H9 (cell line): ENCODE data around the gene ABCB6. TPM values are rescaled to one million over a fixed set of nuclear protein-coding genes. Genes with fewer than 3 reads are reported as not detected.
A peak's percentile ranks its signal among the peaks of the same experiment; 100 is the strongest.

Source experiments
- DNase-seq: peaks from one replicate; pipeline ENCODE4 v3.0.0-alpha.2; 2017
- H2AFZ ChIP-seq: one replicate; pipeline ENCODE4 v1.6.1; 2013; ENCODE audit warnings: mild to moderate bottlenecking, low read length, control low read depth, moderate library complexity
- H2AK5ac ChIP-seq: 2 replicates; pipeline ENCODE4 v1.6.1; 2013; ENCODE audit warnings: low read length, control low read depth, mixed read lengths; ENCODE audit not compliant: insufficient read length
- H2BK120ac ChIP-seq: one replicate; pipeline ENCODE4 v1.6.1; 2013; ENCODE audit warnings: low read depth, mild to moderate bottlenecking, low read length, control low read depth, inconsistent platforms; ENCODE audit not compliant: poor library complexity, severe bottlenecking
- H2BK12ac ChIP-seq: 2 replicates; pipeline ENCODE4 v1.6.1; 2013; ENCODE audit warnings: low read length, control low read depth, mixed read lengths, low read depth; ENCODE audit not compliant: insufficient read length
- H2BK15ac ChIP-seq: 2 replicates; pipeline ENCODE4 v1.6.1; 2013; ENCODE audit warnings: low read depth, low read length, control low read depth
- H2BK20ac ChIP-seq: one replicate; pipeline ENCODE4 v1.6.1; 2013; ENCODE audit warnings: low read depth, mild to moderate bottlenecking, low read length, control low read depth, inconsistent platforms; ENCODE audit not compliant: poor library complexity, severe bottlenecking
- H2BK5ac ChIP-seq: 2 replicates; pipeline ENCODE4 v1.6.1; 2013; ENCODE audit warnings: low read length, control low read depth, mixed read lengths; ENCODE audit not compliant: insufficient read length
- H3K14ac ChIP-seq: 2 replicates; pipeline ENCODE4 v1.6.1; 2013; ENCODE audit warnings: low read length, control low read depth; ENCODE audit not compliant: insufficient read depth
- H3K18ac ChIP-seq: 2 replicates; pipeline ENCODE4 v1.6.1; 2013; ENCODE audit warnings: low read depth, mild to moderate bottlenecking, mixed read lengths, low read length, control low read depth; ENCODE audit not compliant: insufficient read length
- H3K23ac ChIP-seq: 2 replicates; pipeline ENCODE4 v1.6.1; 2013; ENCODE audit warnings: low read length, control low read depth, mixed read lengths, low read depth; ENCODE audit not compliant: insufficient read length
- H3K23me2 ChIP-seq: 2 replicates; pipeline ENCODE4 v1.6.1; 2013; ENCODE audit warnings: low read depth, mild to moderate bottlenecking, mixed read lengths, low read length, control low read depth; ENCODE audit not compliant: insufficient read length, poor library complexity, severe bottlenecking
- H3K27ac ChIP-seq: 2 replicates; pipeline ENCODE4 v1.5.1; 2013; ENCODE audit warnings: low read length, control low read depth, mixed read lengths, low read depth; ENCODE audit not compliant: insufficient read length
- H3K27me3 ChIP-seq: 2 replicates; pipeline ENCODE4 v1.6.1; 2013; ENCODE audit warnings: low read length, control low read depth, inconsistent platforms; ENCODE audit not compliant: insufficient read depth
- H3K4ac ChIP-seq: 2 replicates; pipeline ENCODE4 v1.6.1; 2013; ENCODE audit warnings: low read depth, mild to moderate bottlenecking, control low read depth, inconsistent platforms, low read length, moderate library complexity
- H3K4me1 ChIP-seq: 2 replicates; pipeline ENCODE4 v1.6.1; 2013; ENCODE audit warnings: low read length, control low read depth, inconsistent platforms; ENCODE audit not compliant: insufficient read depth
- H3K4me2 ChIP-seq: 2 replicates; pipeline ENCODE4 v1.6.1; 2013; ENCODE audit warnings: low read length, control low read depth, mixed read lengths; ENCODE audit not compliant: insufficient read length, insufficient read depth
- H3K56ac ChIP-seq: 2 replicates; pipeline ENCODE4 v1.6.1; 2013; ENCODE audit warnings: low read depth, mild to moderate bottlenecking, mixed read lengths, low read length, control low read depth; ENCODE audit not compliant: insufficient read length
- H3K79me1 ChIP-seq: 2 replicates; pipeline ENCODE4 v1.6.1; 2013; ENCODE audit warnings: low read depth, mild to moderate bottlenecking, moderate library complexity, low read length, control low read depth, inconsistent platforms; ENCODE audit not compliant: insufficient read depth, poor library complexity, severe bottlenecking
- H3K79me2 ChIP-seq: 2 replicates; pipeline ENCODE4 v1.6.1; 2013; ENCODE audit warnings: low read length, control low read depth, inconsistent platforms; ENCODE audit not compliant: insufficient read depth
- H3K9ac ChIP-seq: 2 replicates; pipeline ENCODE4 v1.6.1; 2013; ENCODE audit warnings: low read length, control low read depth, mixed read lengths; ENCODE audit not compliant: insufficient read length; ENCODE audit errors: extremely low read depth
- H3K9me3 ChIP-seq: one replicate; pipeline ENCODE4 v1.6.1; 2013; ENCODE audit warnings: low read depth, low read length, inconsistent platforms; ENCODE audit not compliant: control insufficient read depth
- H3T11ph ChIP-seq: one replicate; pipeline ENCODE4 v1.6.1; 2013; ENCODE audit warnings: mild to moderate bottlenecking, low read length, control low read depth, inconsistent platforms
- H4K20me1 ChIP-seq: one replicate; pipeline ENCODE4 v1.6.1; 2013; ENCODE audit not compliant: control insufficient read depth, insufficient read length, insufficient read depth
- H4K5ac ChIP-seq: 2 replicates; pipeline ENCODE4 v1.6.1; 2013; ENCODE audit warnings: low read depth, mild to moderate bottlenecking, mixed read lengths, low read length, control low read depth; ENCODE audit not compliant: insufficient read length
- H4K8ac ChIP-seq: replicated peaks from 2 replicates; pipeline ENCODE4 v1.6.1; 2013; ENCODE audit warnings: low read length, control low read depth, mixed read lengths, low read depth; ENCODE audit not compliant: insufficient read length
- H4K91ac ChIP-seq: 2 replicates; pipeline ENCODE4 v1.6.1; 2013; ENCODE audit warnings: low read depth, mild to moderate bottlenecking, moderate library complexity, mixed read lengths, low read length, control low read depth; ENCODE audit not compliant: insufficient read length
- H3K27ac Mint-ChIP-seq, 3 experiments: 2 replicates in 2 of 3; 3 replicates in 1 of 3; pipeline ENCODE4 v1.8.0; 2020 to 2021; ENCODE audit warnings: mixed read lengths in 3 of 3, mild to moderate bottlenecking in 1 of 3, moderate library complexity in 1 of 3
- H3K27me3 Mint-ChIP-seq: 2 replicates; pipeline ENCODE4 v1.8.0; 2021; ENCODE audit warnings: low read depth, mild to moderate bottlenecking, moderate library complexity, mixed read lengths
- H3K36me3 Mint-ChIP-seq, 3 experiments: 2 replicates in 2 of 3; 3 replicates in 1 of 3; pipeline ENCODE4 v1.8.0; 2020 to 2021; ENCODE audit warnings: low read depth in 3 of 3, mixed read lengths in 3 of 3; ENCODE audit not compliant: insufficient read depth in 1 of 3
- H3K4me1 Mint-ChIP-seq, 2 experiments: 2 replicates each; pipeline ENCODE4 v1.8.0; 2020; ENCODE audit warnings: mixed read lengths in 2 of 2
- H3K4me3 Mint-ChIP-seq, 2 experiments: 2 replicates in 1 of 2; 3 replicates in 1 of 2; pipeline ENCODE4 v1.8.0; 2020 to 2021; ENCODE audit warnings: mild to moderate bottlenecking in 2 of 2, mixed read lengths in 2 of 2, moderate library complexity in 1 of 2
- H3K9me3 Mint-ChIP-seq, 2 experiments: 2 replicates in 1 of 2; 3 replicates in 1 of 2; pipeline ENCODE4 v1.8.0; 2020; ENCODE audit warnings: mild to moderate bottlenecking in 2 of 2, mixed read lengths in 2 of 2, moderate library complexity in 1 of 2
- WGBS: extraction: QIAGEN DNeasy Blood & Tissue Kit; methylation state at CpG from one replicate; pipeline ENCODE4 v1.1.7; 2013; ENCODE audit warnings: missing lambda C conversion rate, low lambda C conversion rate, mixed read lengths; ENCODE audit not compliant: insufficient read length; ENCODE audit errors: extremely low coverage; 5-methylcytosine and 5-hydroxymethylcytosine counted together
- total RNA-seq: library from RNA; stranded (reverse); gene quantifications from 2 replicates; pipeline ENCODE4 v1.2.1, GENCODE V29; 2021
- TF ChIP-seq, protein P1 (sequence below): fragments of 200-600 bp; sonication (generic); conservative IDR thresholded peaks from 3 replicates; pipeline ENCODE4 v1.8.0; 2021; ENCODE audit warnings: antibody characterized with exemption, mild to moderate bottlenecking

The ABCB6 gene
- total RNA-seq, 1 experiment from 2014 or later, result 46.4 TPM

DNA sequence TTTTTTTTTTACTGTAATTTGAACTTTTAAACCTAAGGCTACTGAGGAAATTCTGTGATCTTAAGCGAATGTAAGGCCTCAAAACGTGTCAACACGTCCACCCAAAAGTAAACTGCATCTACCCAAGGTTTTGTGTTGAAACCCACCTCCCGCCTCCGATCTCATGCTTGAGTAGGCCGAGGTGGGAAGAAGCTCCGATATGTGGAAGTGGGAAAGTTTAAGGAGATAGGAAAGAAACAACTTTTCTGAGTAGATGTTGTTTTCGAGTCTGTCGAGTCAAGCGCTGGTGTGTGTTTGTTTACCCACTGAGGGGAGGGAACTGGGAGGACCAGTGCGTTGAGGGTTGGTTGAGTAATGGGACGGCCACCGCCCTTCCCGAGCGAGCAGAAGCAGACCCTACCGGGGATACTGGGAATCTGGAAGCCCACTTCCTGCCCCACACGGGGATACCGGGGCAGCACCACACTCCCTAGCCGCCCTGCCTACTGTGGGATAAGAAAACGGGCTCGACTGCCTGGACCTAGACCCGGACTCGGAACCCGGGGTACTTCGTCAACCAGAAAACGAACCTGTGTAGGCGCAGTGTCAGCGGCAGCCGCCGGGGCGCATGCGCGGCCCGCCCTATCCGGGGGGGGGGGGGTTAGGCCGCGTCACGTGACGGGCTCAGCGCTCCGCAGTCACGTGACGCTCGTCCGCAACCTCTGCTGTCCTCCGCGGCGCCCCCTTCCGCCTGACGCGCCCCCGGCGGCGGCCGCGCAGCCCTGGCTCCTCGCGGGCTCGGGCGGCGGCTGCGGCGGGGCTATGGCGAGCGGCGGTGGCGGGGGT lies 41.0 kb downstream of the ABCB6 start, which contains the start of gene RETREG2:
Gene RETREG2 (plus strand): TSS at position 724 of the 825 bp plus-strand sequence. CDS start 78 bp downstream, at position 802.
- Histone ChIP-seq H3K79me2 (no peaks in the 10 kb centered on the region), H3K9me3 (no peaks in the 10 kb centered on the region), H2BK15ac (no peak within 1 kb of the TSS), H3K4me2 (peak within 1 kb of the TSS; percentile 99), H4K5ac (no peak within 1 kb of the TSS), H3K27me3 (no peaks in the 10 kb centered on the region), H2BK12ac (no peak within 1 kb of the TSS), H3K18ac (no peak within 1 kb of the TSS), H3K79me1 (peaks cover 3% of the 10 kb centered on the region), H2BK120ac (no peak within 1 kb of the TSS), H3K23ac (no peak within 1 kb of the TSS), H2AK5ac (no peak within 1 kb of the TSS), H3K23me2 (peaks cover 18% of the 10 kb centered on the region), H2AFZ (no peak within 1 kb of the TSS), H3K9ac (peak within 1 kb of the TSS; percentile 60), H3K27ac (peak within 1 kb of the TSS; percentile 78), H2BK20ac (no peak within 1 kb of the TSS), H4K91ac (no peak within 1 kb of the TSS), H3K4ac (no peak within 1 kb of the TSS), H4K20me1 (no peaks in the 10 kb centered on the region), H3K4me1 (0 out of 2 replicates have a peak, but pooled peaks cover 3% of the 10 kb centered on the region), H3K14ac (no peak within 1 kb of the TSS), H3K56ac (no peak within 1 kb of the TSS), H3T11ph (no peak within 1 kb of the TSS), H2BK5ac (no peak within 1 kb of the TSS), H4K8ac (no peak within 1 kb of the TSS)
- Mint-ChIP-seq H3K36me3 (peaks cover 20 to 50% (median 38%) of the 10 kb centered on the region in 3 experiments), H3K4me3 (peak within 1 kb of the TSS; percentile 90 to 93), H3K27me3 (no peaks in the 10 kb centered on the region; the same call in 1 of the 2 replicates), H3K9me3 (no peaks in the 10 kb centered on the region; a peak in 1 of 5 replicates), H3K4me1 (peaks cover 13 to 22% of the 10 kb centered on the region in 2 experiments), H3K27ac (peak within 1 kb of the TSS; percentile 97 to 98 (median 97))
- no CpG with 5 or more reads among the region's 67 CpGs for WGBS
- TF ChIP-seq, protein P1, sequence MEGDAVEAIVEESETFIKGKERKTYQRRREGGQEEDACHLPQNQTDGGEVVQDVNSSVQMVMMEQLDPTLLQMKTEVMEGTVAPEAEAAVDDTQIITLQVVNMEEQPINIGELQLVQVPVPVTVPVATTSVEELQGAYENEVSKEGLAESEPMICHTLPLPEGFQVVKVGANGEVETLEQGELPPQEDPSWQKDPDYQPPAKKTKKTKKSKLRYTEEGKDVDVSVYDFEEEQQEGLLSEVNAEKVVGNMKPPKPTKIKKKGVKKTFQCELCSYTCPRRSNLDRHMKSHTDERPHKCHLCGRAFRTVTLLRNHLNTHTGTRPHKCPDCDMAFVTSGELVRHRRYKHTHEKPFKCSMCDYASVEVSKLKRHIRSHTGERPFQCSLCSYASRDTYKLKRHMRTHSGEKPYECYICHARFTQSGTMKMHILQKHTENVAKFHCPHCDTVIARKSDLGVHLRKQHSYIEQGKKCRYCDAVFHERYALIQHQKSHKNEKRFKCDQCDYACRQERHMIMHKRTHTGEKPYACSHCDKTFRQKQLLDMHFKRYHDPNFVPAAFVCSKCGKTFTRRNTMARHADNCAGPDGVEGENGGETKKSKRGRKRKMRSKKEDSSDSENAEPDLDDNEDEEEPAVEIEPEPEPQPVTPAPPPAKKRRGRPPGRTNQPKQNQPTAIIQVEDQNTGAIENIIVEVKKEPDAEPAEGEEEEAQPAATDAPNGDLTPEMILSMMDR, result peak; percentile 42; the same call in 2 of the 3 replicates
- peak; percentile 91 for DNase-seq
